NCI-H2107 treated with DMSO at 0.1 percent for 48 hours (cell line): ENCODE results near the gene FERD3L.

Source experiments
- DNase-seq: peaks from one replicate; lab custom pipeline; 2025; ENCODE audit not compliant: unreplicated experiment; lab: John Stamatoyannopoulos, UW

Gene FERD3L

GRCh38 chr7:19117091-19117869 lies 27.9 kb downstream of the FERD3L start, which contains the start of gene TWIST1:
Gene TWIST1, minus strand, starts transcription at chr7:19117636. Its CDS starts 315 bp downstream, at chr7:19117321.
- no peak for DNase-seq

GRCh38 chr7:19116121-19117090 lies 28.8 kb downstream of the FERD3L start:
- DNase-seq: no peak

- no peak for DNase-seq
Observed at GRCh38 chr7:19114551-19114855, 30.7 kb downstream of the FERD3L start.

- no peak for DNase-seq
Observed at GRCh38 chr7:19113855-19114550, 31.2 kb downstream of the FERD3L start.

- DNase-seq: no peak
Observed at GRCh38 chr7:19113002-19113350, 32.2 kb downstream of the FERD3L start.

GRCh38 chr7:19112274-19113001 lies 32.8 kb downstream of the FERD3L start:
- DNase-seq: no peak

GRCh38 chr7:19111474-19112273 lies 33.5 kb downstream of the FERD3L start:
- no peak for DNase-seq

GRCh38 chr7:19110776-19111175 lies 34.4 kb downstream of the FERD3L start:
- DNase-seq: no peak

- no peak for DNase-seq
Observed at GRCh38 chr7:19110026-19110730, 35.0 kb downstream of the FERD3L start.

- DNase-seq: no peak
Observed at GRCh38 chr7:19109000-19109946, 35.9 kb downstream of the FERD3L start.

- no peak for DNase-seq
Observed at GRCh38 chr7:19107356-19108146, 37.7 kb downstream of the FERD3L start.

- DNase-seq: no peak
Observed at GRCh38 chr7:19107081-19107355, 38.2 kb downstream of the FERD3L start.

- no peak for DNase-seq
Observed at GRCh38 chr7:19106241-19107080, 38.8 kb downstream of the FERD3L start.

- no peak for DNase-seq
Observed at GRCh38 chr7:19105546-19105945, 39.7 kb downstream of the FERD3L start.

GRCh38 chr7:19104811-19105210 lies 40.4 kb downstream of the FERD3L start:
- no peak for DNase-seq

GRCh38 chr7:19102884-19103283 lies 42.3 kb downstream of the FERD3L start:
- DNase-seq: no peak

GRCh38 chr7:19101909-19102308 lies 43.3 kb downstream of the FERD3L start:
- DNase-seq: no peak
